ENCODE data around the gene SH2D3C.

Gene SH2D3C

DNA sequence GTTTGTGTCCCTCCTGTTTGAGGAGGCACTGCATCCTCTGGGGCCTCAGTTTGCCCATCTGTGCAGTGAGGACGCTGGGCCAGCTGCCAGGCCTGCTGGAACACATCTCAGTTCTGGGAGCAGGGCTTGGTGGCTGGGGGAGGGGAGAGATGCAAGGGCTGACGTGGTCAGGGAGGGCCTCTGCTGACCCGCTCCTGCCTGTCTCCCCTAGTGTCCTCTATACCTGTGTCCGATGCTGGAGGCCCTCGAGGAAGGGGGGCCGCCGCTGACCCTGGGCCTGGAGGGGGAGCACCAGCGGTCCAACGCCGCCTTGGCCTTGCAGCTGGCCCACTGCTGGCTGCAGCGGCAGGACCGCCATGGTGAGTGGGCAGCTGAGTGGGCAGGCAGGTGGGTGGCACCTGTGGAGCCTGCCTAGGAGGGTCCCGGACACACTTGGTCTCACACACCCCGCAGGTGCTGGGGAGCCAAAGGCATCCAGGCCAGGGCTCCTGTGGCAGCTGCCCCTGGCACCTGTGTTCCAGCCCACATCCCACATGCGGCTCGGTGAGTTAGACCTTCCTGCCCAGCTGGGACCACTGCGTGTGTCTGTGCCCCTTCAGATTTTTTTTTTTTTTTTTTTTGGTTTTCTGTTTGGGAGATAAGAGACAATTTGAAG, 30.0 kb upstream of the SH2D3C start:
- DNase-seq (ENCODE audit: low read depth) = no peak

DNA sequence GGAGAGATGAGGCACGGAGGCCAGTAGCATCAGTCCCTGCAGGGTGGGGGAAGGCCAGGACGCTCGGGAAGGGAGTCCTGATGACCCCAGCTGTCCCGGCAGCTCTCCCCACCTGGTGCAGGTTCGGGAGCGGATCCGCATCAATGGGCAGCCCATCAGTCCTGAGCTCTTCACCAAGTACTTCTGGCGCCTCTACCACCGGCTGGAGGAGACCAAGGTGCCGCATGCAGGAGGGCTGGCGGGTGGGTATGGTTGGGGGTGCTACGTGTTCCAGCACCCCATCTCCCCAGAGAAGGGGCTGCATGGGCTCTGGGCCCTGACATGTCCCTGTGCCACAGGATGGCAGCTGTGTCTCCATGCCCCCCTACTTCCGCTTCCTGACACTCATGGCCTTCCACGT, 28.4 kb upstream of the SH2D3C start:
- no peak for DNase-seq (ENCODE audit: low read depth)

DNA sequence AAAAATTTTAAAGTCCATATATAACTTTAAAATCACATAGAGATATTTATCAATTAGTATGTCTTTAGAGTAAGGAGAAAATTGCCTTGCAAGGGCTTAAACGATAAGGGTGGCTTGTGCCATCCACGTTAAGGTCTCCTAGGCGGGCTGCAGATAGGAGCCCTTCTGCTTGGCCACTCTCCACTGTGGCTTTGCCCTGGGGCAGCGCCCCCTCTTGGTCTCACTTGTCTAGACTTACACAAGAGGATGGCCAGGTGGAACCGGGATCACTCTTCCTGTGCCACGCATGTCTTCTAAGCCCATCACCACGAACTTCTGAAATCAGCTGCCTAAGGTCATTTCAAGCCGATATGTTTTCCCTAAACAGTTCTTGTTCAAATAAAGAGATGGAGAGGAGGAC, 27.2 kb upstream of the SH2D3C start:
- DNase-seq (ENCODE audit: low read depth) = no peak

DNA sequence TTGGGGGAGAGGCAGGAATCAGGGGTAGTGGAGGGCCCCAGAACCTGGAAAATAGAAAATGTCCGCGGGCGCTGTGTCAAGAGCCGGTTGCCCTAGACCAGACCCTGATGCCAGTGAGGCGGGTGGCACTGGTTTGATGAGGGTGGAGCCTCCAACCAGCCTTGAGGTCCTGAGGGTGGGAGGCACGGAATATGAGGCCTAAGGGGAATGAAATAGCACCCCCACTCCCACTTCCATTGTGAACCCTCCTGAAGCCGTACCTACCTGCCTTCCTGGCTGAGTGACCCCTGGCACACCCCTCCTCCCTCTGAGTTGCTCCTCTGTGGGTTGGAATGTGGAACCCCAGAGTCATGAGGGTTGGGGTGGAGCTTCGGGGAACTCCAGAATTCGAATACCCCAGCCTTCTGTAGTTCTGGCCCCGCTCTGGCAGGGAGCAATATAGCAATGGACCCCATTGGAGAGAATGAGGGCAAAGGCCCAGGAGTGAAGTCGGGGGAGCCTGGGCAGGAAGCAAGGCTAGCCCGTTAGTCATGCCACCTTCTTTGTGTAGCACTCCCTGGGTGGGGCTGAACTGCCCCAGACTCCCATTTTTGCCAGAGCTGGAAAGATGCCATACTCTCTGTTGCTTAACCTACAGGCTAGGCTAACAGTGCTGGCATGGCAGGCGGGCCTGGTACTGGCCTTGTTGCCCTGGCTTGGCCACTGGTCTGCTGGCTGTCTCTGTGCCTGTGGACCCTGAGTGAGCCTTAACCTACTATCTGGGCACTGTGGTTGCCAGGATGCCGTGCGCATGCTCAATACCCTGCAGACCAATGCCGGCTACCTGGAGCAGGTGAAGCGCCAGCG, 25.3 kb upstream of the SH2D3C start:
- DNase-seq (ENCODE audit: low read depth) = no peak

DNA sequence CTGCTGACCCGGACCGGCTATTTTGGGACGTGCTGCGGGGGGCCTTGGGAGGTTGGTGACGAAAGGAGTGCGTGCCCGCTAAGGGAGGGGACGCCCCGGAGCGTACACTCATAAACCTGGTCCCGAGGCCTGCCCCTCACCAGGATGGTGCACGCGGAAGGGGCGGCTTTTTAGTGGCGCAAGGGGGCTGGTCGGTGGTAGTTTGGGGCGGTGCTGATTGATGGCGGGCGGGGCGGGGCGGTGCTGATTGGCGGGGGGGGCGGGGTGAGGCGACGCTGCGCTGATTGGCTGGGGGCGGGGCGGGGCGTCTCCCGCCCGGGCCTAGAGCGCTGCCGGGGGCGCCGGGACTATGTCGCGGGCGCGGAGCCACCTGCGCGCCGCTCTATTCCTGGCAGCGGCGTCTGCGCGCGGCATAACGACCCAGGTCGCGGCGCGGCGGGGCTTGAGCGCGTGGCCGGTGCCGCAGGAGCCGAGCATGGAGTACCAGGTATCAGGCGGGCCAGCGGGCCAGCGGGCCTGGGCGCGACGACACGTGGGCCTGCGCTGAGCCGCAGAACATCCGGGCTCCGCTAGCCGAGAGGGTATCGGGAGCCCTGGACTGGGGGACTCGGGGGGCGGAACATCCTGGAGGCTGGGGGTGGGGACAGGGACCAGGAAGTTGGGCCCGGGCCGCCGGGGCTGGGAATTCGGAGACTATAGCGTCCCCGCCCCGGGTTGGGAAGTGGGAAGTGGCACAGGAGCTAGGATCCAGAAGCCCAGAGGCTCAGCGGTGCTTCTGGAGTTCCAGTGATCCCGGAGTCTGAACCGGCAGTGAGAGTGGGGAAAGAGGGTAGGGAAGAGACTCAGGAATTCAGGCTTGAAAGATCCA, 24.3 kb upstream of the SH2D3C start, which contains the start of gene FPGS:
Gene FPGS, plus strand, starts transcription at position 307 of the 868 bp plus-strand sequence. Its CDS starts 43 bp downstream, at position 350.
- peak; percentile 69 for DNase-seq (ENCODE audit: low read depth)

DNA sequence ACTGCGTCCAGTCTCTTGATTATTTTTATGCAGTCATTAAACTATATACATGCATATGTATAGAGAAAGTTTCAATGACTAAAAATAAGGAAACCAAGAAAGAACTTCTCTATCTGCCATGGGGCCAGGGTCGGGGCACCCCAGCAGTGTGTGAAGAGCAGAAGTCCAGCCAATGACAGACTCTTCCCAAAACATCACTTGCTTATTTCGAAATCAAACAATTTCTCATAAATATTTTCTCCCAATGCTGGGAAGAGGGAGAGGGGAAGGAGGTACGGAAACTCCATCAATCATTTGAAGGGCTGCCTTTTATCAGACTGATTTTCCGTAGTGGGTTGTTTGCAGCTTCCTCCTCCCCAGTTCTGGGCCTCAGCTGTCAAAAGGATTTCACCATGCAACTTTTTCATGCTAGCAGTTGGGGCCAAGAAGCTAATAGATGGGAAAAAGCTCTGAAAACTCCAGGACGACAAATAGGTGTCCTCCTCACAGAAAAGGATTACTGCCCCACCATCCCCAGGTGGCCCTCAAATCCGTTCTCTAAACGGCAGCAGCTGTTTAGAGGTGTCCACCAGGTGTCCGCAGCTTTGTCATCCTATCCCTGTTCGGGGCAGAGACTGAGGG, 23.6 kb upstream of the SH2D3C start:
- no peak for DNase-seq (ENCODE audit: low read depth)

DNA sequence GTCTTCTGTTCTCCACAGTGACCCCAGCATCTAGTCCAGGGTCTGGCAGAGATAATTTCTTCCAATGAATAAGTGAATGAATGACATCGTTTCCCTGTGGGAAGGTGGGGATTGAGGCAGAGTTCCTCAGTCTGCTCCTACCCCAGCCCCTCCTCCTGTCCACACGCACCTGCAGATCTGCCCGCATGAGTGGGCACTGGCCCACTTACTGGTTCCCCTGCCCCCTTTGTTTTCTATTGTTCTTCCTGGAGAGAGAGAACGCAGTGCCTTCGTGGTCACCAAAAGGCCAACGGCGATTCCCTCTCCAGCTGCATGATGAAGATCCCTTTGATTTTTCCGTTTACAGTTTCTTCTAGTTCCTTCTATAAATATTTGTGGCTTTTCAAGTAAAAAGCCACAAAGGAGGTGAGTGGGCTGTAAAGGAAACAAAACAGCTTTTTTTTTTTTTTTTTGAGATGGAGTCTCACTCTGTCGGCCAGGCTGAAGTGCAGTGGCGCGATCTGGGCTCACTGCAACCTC, 18.4 kb upstream of the SH2D3C start:
- no peak for DNase-seq (ENCODE audit: low read depth)

DNA sequence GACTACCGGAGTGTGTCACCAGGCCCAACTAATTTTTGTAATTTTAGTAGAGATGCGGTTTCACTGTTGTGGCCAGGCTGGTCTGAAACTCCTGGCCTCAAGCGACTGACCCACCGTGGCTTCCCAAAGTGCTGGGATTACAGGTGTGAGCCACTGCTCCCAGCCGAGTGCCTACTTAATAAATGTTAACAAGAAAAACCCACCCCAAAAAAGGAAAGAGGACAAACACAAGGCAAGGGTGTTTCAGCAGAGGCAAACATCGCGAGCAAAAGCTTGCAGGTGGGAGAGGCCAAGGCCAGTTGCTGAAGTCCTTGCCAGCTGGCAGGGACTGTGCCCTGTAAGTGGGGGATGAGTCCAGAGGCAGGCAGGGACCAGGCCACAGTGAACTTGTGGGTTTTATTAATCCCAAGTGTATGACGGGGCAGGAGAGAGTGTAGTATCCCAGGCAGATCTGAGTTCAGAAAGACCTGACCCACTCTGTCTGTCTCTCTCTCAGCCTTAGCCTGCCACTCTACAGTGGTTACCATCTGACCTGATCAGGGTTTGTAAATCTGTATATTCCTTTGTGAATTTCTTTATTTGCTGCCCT, 17.9 kb upstream of the SH2D3C start:
- no peak for DNase-seq (ENCODE audit: low read depth)

DNA sequence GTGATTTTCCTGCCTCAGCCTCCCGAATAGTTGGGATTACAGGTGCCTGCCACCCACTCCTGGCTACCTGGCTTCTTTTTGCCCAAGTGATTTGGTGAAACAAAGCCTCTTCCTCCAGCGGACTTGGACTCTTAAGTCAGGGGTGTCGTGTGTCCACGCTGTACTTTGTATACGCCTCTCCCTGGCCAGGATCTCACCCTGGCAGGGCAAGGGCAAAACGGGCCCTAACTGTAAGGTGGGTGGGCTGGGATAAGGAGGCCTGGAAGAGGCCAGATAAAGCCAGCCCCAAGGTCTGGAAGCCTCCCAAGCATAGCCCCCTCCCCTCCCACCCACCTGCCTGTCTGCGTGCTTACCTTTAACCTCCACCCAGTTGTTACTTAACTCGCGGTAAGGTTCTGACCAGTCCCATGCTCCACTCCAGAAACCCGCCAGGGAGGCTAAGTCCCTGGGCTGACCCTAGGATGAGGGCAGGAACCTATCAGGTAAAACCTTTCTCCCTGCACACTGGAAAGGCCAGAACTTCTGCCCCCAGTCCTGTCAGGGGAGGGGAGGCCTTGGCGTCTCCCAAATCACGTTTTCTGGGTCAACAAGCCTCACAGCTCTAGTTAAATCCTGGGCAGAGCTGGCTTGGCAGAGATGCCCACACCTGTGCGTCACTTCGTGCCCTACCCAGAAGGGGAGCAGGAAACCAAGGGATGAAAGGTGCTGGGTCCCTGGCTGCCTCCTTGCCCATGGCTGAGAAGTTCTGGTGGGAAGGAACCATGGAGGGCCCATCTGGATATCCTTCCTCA, 15.7 kb upstream of the SH2D3C start:
- DNase-seq (ENCODE audit: low read depth) = no peak

DNA sequence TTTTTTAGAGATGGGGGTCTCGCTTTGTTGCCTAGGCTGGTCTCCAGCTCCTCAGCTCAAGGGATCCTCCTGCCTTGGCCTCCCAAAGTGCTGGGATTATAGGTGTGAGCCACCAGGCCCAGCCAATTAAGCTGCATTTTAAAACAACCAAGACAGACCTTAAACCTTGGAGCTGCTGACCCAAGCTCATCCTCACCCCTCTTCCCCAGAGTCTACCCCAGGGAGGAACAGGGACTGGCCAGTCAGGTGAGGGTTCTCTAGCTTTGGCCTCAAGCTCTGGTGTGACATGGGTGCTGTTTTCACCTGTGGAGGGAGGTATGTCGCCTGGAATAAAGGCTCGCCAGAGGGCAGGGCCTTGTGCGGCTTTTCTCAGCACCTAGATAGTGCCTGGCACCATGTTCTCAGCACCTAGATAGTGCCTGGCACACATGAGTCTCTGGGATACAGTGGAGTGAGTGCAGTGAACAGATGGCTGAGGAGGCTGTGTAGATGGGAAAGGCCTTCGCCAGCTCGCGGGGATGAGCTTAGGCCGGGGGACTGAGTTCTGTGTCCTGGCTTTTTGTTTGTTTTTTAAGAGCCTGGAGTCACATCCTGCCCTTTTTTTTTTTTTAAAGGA, 14.7 kb upstream of the SH2D3C start:
- DNase-seq (ENCODE audit: low read depth) = no peak

DNA sequence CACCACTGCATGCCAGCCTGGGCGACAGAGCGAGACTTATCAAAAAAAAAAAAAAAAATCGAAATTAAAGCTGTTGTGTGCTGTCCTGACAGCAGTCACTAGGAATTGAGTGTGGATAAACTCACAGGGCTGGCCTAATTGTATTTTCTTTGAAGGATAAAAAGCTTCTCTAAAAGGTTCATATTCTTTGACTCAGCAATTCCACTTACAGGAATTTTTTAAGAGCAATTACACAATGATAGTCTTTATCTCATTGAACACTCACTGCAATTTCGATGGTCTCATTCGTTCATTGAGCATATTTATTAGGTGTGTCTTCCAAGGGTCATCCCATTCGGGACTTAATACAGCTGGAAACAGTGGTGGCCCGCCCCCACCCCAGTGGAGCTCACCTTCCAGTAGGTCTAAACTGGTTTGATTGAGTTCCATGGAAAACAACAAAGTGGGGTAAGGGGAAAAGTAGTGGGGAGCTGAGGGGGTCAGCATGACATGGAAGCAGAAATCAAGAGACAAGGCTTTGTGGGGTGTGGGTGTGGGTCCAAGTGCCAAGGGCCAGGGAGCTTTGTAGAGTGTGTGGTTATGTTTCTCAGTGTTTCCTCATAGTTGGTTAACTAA, 14.1 kb upstream of the SH2D3C start:
- DNase-seq (ENCODE audit: low read depth) = no peak

DNA sequence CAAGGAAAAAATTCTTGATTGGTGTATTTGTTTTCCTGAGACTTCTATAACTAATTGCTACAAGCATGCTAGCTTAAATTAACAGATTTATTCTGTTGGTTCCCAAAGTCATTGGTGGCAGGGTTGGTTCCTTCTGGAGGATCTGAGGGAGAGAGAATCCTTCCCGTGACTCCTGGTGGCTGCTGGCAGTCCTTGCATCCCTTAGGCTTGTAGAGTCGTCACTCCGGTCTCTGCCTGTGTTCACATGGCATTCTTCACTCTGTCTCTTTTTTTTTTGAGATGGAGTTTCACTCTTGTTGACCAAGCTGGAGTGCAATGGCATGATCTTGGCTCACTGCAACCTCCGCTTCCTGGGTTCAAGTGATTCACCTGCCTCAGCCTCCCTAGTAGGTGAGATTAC, 12.6 kb upstream of the SH2D3C start:
- no peak for DNase-seq (ENCODE audit: low read depth)

DNA sequence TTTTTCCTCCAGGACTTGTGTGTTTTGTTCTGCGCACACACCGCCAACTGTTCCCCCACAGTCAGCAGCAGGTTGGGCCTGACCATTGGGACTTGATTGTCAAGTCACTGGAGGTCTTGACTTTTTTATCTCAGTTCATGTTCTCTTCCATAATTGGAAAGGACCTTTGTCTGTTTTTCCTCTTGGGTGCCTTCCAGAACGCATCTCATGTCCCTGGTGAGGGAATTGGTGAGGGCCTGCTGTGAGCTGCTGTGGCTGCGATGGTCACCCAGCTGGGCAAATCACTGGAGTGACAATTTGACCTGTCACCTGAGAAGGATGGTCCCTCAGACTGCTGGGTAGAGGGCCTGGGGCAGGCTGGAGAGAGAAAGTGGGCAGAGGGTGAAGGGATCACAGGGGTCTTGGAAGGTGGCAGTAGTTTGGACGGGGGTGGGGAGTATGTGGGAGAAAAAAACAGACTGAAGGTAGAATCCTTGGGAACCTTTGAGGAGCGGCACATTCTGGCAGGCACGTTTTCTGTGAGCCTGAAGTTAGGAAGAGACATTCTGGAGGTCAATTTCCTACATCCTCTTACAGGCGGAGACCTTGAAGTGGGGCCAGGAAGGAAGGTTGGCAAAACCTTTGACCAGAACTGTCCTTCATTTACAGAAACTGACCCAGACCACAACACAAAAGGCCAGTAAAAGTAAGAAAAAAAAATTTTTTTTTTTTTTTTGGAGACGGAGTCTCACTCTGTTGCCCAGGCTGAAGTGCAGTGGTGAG, 11.8 kb upstream of the SH2D3C start:
- no peak for DNase-seq (ENCODE audit: low read depth)

DNA sequence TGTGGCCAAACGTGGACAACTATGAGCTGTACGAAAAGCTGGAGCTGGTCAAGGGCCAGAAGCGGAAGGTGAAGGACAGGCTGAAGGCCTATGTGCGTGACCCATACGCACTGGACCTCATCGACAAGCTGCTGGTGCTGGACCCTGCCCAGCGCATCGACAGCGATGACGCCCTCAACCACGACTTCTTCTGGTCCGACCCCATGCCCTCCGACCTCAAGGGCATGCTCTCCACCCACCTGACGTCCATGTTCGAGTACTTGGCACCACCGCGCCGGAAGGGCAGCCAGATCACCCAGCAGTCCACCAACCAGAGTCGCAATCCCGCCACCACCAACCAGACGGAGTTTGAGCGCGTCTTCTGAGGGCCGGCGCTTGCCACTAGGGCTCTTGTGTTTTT, 10.7 kb upstream of the SH2D3C start:
- no peak for DNase-seq (ENCODE audit: low read depth)

DNA sequence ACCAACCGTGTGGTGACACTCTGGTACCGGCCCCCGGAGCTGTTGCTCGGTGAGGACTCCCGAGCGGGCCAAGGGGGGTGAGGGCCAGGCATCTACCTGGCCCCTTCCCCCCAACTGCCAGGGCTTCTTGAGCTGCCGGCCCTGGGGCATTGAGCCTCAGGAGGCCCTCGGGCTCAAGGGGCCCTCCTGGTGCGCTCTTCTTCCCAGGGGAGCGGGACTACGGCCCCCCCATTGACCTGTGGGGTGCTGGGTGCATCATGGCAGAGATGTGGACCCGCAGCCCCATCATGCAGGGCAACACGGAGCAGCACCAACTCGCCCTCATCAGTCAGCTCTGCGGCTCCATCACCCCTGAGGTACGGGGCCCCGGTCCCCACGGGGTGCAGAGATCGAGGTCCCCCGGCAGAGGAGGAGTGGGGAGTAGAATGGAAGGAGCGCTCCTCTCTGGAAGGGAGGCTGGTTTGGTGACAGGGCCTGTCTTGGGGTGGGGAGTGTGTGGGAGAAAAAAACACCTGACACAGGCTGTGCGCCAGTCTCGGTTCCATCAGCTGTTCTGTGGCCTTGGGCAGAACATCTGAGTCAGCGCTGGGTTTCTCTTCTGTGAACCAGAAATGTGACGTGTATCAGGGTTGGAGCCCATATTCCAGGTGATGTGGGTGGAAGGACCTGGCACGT, 10.0 kb upstream of the SH2D3C start:
- DNase-seq (ENCODE audit: low read depth) = peak; percentile 54

DNA sequence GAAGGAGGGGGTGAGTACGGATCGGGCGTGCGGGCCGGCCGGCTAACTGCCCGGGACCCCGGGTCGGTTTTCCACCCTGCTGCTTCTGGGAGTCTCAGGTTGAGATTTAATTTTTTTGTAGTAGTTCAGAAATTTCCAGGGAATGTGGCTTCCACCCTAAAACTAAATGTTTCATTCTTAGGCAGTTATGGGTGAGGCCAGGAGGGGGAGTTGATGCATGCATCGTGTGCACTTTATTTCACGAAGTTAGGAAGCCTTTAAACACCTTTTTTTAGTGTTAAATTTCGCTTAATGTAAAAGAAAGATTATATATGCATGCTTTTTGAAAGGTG, 8.3 kb upstream of the SH2D3C start:
- DNase-seq (ENCODE audit: low read depth) = no peak

DNA sequence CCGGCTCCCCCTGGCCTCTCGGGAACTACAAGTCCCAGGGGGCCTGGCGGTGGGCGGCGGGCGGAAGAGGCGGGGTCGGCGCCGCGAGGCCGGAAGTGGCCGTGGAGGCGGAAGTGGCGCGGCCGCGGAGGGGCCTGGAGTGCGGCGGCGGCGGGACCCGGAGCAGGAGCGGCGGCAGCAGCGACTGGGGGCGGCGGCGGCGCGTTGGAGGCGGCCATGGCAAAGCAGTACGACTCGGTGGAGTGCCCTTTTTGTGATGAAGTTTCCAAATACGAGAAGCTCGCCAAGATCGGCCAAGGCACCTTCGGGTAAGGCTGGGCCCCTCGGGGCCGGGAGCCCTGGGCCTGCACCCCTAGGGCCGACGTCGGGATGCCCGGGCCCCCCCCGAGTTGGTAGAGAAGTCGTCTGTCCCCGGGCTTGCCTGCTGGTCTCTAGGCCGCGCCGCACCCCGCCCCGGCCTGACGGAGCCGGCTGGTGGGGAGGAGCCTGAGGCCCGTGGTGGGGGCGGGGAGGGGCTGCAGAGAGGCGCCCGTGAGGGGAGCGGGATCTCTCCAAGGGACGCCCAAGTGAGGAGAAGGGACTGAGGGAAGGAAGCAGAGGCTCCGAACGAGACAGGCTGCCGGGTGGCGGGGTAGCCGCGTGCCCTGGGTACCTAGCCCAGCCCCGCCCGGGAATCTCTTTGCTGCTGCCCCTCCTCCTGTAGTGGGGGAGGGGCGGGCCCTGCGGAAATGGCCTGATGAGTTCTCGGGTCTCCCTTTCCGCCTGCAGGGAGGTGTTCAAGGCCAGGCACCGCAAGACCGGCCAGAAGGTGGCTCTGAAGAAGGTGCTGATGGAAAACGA, 7.7 kb upstream of the SH2D3C start, which contains the start of gene CDK9:
Gene CDK9, plus strand, starts transcription at position 102 of the 840 bp plus-strand sequence. Its CDS starts 115 bp downstream, at position 217.
- peak; percentile 90 for DNase-seq (ENCODE audit: low read depth)
